HepG2 (cell line): ENCODE measurements around the gene ABHD11. TPM values are rescaled to one million over a fixed set of nuclear protein-coding genes. Genes with fewer than 3 reads are reported as not detected.

Experiments
- ATAC-seq: fragments of 200-7000 bp; cut with Tn5 transposase; 3 replicates; pipeline ENCODE4 v1.9.1; 2020; ENCODE audit warnings: mild to moderate bottlenecking, moderate library complexity
- BruUV-seq: library from RNA; stranded (reverse); fragments of 400-500 nt; replicated peaks from 2 replicates; lab custom pipeline; 2021; lab: Mats Ljungman, UMichigan
- CTCF ChIA-PET: fragments of 300-600 bp; formaldehyde crosslinking; extraction: SDS; loops from one replicate; lab custom pipeline; 2021; ENCODE audit warnings: low total read pairs, inconsistent platforms, low intra/inter-chr PET ratio; lab: Yijun Ruan, JAX
- POLR2A ChIA-PET: fragments of 350-600 bp; sonication (Branson Sonifier 250); formaldehyde crosslinking; loops from one replicate; lab custom pipeline; 2020; ENCODE audit warnings: antibody characterized with exemption, inconsistent platforms; lab: Yijun Ruan, JAX
- DNase-seq: peaks from one replicate; pipeline ENCODE4 v3.0.0-alpha.2; 2015; ENCODE audit warnings: low spot score
- FAIRE-seq: peaks from 3 replicates; lab custom pipeline; 2011; peaks lifted over from hg19 to GRCh38; lab: Jason Lieb, UNC
- H2AFZ ChIP-seq: one replicate; pipeline ENCODE4 v1.6.1; 2011; ENCODE audit warnings: low read length, inconsistent platforms
- H3K27ac ChIP-seq: fragments of 300-600 bp; 3 replicates; pipeline ENCODE4 v1.8.0; 2011; ENCODE audit warnings: mixed run types, mild to moderate bottlenecking, mixed read lengths, low read length, inconsistent platforms; ENCODE audit not compliant: insufficient read depth; ENCODE audit errors: extremely low read length
- H3K27me3 ChIP-seq, 2 experiments: fragments of 200-600 bp in 1 of 2; 2 replicates in 1 of 2; 3 replicates in 1 of 2; pipeline versions ENCODE4 v1.6.0 to v1.8.0; 2011; ENCODE audit warnings: low read length in 2 of 2, mild to moderate bottlenecking in 2 of 2, moderate library complexity in 2 of 2, inconsistent platforms in 1 of 2; ENCODE audit not compliant: insufficient read depth in 2 of 2, control insufficient read depth in 1 of 2
- H3K36me3 ChIP-seq, 2 experiments: fragments of 200-600 bp in 1 of 2; replicated peaks in 1 of 2; 2 replicates in 1 of 2; 3 replicates in 1 of 2; pipeline versions ENCODE4 v1.5.1 to v1.8.0; 2011; ENCODE audit warnings: low read length in 2 of 2, inconsistent platforms in 1 of 2; ENCODE audit not compliant: insufficient read depth in 2 of 2, control insufficient read depth in 1 of 2
- H3K4me1 ChIP-seq: 2 replicates; pipeline ENCODE4 v1.5.1; 2012; ENCODE audit warnings: low read length, inconsistent platforms; ENCODE audit not compliant: insufficient read depth
- H3K4me2 ChIP-seq: 2 replicates; pipeline ENCODE4 v1.6.0; 2011; ENCODE audit warnings: low read depth, low read length, inconsistent platforms
- H3K4me3 ChIP-seq, 3 experiments: fragments of 200-600 bp in 1 of 3; sonication (generic), shearing (Covaris generic) in 1 of 3; replicated peaks in 1 of 3; 2 replicates each; pipeline ENCODE4 v1.5.1; 2011 to 2016; ENCODE audit warnings: low read length in 3 of 3, inconsistent platforms in 2 of 3, low read depth in 2 of 3, mild to moderate bottlenecking in 2 of 3, control low read depth in 1 of 3, mixed read lengths in 1 of 3; ENCODE audit not compliant: insufficient read depth in 1 of 3
- H3K79me2 ChIP-seq: one replicate; pipeline ENCODE4 v1.6.1; 2011; ENCODE audit warnings: low read length, inconsistent platforms; ENCODE audit not compliant: insufficient read depth
- H3K9ac ChIP-seq: 2 replicates; pipeline ENCODE4 v1.6.0; 2011; ENCODE audit warnings: mild to moderate bottlenecking, low read depth, low read length, inconsistent platforms; ENCODE audit not compliant: insufficient read depth
- H3K9me3 ChIP-seq: 2 replicates; pipeline ENCODE4 v1.5.1; 2012; ENCODE audit warnings: mild to moderate bottlenecking, low read length
- H4K20me1 ChIP-seq: 2 replicates; pipeline ENCODE4 v1.6.0; 2011; ENCODE audit warnings: inconsistent platforms, mild to moderate bottlenecking, low read length, moderate library complexity; ENCODE audit not compliant: insufficient read depth
- HOXA5 ChIP-seq: sonication (generic); formaldehyde crosslinking; IDR thresholded peaks from 2 replicates; pipeline ENCODE4 v1.4.0; 2020; ENCODE audit warnings: missing genetic modification reagents
- HOXD1 ChIP-seq: sonication (generic); formaldehyde crosslinking; IDR thresholded peaks from 2 replicates; pipeline ENCODE4 v1.5.0; 2020; ENCODE audit warnings: missing genetic modification reagents
- MEIS2 ChIP-seq: sonication (generic); formaldehyde crosslinking; IDR thresholded peaks from 2 replicates; pipeline ENCODE4 v1.9.0; 2021; ENCODE audit warnings: mild to moderate bottlenecking, missing genetic modification reagents
- PPARG ChIP-seq: conservative IDR thresholded peaks from 2 replicates; pipeline ENCODE4 v1.6.1; 2016; ENCODE audit warnings: missing biosample characterization, missing genetic modification reagents
- RAD21 ChIP-seq: fragments of 450-650 bp; formaldehyde crosslinking; IDR thresholded peaks from 2 replicates; pipeline ENCODE4 v1.5.0; 2020; ENCODE audit warnings: mild to moderate bottlenecking
- ZNF354B ChIP-seq: sonication (generic); formaldehyde crosslinking; IDR thresholded peaks from 2 replicates; pipeline ENCODE4 v1.8.0; 2022; ENCODE audit warnings: mild to moderate bottlenecking, missing genetic modification reagents
- WGBS: methylation state at CpG from one replicate; pipeline ENCODE4 v1.1.6; 2017; ENCODE audit warnings: low lambda C conversion rate; 5-methylcytosine and 5-hydroxymethylcytosine counted together
- in situ Hi-C: cut with HindIII; loops from 2 replicates; pipeline ENCODE4 v1.10.0; 2017; ENCODE audit warnings: low pct_unique_long_range_greater_than_20kb; ENCODE audit not compliant: extremely low pct_ligation_motif_present
- intact Hi-C: fragments of 100-400 bp; cut with micrococcal nuclease; formaldehyde crosslinking; loops from one replicate; pipeline ENCODE4 v1.10.0; 2022; ENCODE audit not compliant: unreplicated experiment
- polyA plus RNA-seq, 8 experiments: library from polyadenylated mRNA; depleted of rRNA in 3 of 8; stranded (reverse) in 7 of 8; unstranded in 1 of 8; fragments of >200 nt; fragmentation: Illumina TruSeq in 4 of 8; extraction: Trizol in 4 of 8; gene quantifications; 2 replicates each; pipeline versions ENCODE4 v1.2.1 to v1.2.3, GENCODE V29; 2011 to 2016; ENCODE audit warnings: low read depth in 4 of 8, missing spikeins in 1 of 8, mixed read lengths in 1 of 8; ENCODE audit not compliant: insufficient read depth in 1 of 8
- total RNA-seq, 5 experiments: library from RNA; depleted of rRNA; stranded (reverse); fragments of >200 nt; fragmentation: Illumina TruSeq; extraction: Trizol; gene quantifications; 2 replicates each; pipeline ENCODE4 v1.2.3, GENCODE V29; 2016; ENCODE audit warnings: low read depth in 1 of 5
- TF ChIP-seq, protein P1 (sequence below): sonication (generic); formaldehyde crosslinking; IDR thresholded peaks from 2 replicates; pipeline ENCODE4 v1.5.0; 2020; ENCODE audit warnings: mild to moderate bottlenecking, low read depth, missing genetic modification reagents, borderline replicate concordance

ABHD11 gene
- total and polyA plus RNA-seq, 2 of the 13 experiments (the other 11 are each of a cell fraction or from before 2014, with no cell fraction given): 7.0 to 8.1 TPM

DNA sequence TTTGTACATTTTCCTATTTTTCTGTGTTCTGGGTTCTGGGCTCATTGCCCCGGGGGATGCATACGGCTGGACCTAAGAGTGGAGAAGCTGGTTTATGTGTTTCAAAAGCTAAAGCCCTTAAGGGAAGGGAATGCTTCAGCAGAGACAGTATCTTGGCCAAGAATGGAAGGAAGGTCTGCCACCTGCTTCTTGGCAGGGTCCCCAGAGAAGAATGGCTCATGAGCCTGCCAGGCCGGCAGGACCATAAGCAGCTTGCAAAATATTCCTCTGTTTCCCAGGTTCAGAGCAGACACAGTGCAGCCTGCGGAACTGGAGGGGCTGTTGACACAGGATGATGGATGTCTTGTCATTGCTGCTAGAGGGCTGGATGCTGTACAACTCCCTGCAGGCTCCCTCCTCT is 7.8 kb upstream of the ABHD11 start:
- peaks cover 35% of the 10 kb centered on the region for H3K4me1 ChIP-seq
- H4K20me1 ChIP-seq: no peaks in the 10 kb centered on the region
- in situ Hi-C loops (no loop called here), intact Hi-C loops (no loop called here)
- H3K79me2 ChIP-seq: no peaks in the 10 kb centered on the region
- H3K9me3 ChIP-seq: no peaks in the 10 kb centered on the region
- H3K4me2 ChIP-seq: no peak overlapping the region
- H2AFZ ChIP-seq: no peak overlapping the region
- ChIA-PET POLR2A (no interaction called here), CTCF (no interaction called here)
- no peak for TF ChIP-seq ZNF354B (CRISPR knock-in tag)
- TF ChIP-seq RAD21 (CRISPR knock-in tag): no peak
- TF ChIP-seq MEIS2 (CRISPR knock-in tag): 0 out of 2 replicates have a peak, but pooled peaks have one; percentile 26
- no peak for TF ChIP-seq PPARG (CRISPR knock-in tag)
- TF ChIP-seq HOXD1 (CRISPR knock-in tag): 0 out of 2 replicates have a peak, but pooled peaks have one; percentile 65
- TF ChIP-seq HOXA5: peak; percentile 59; the same call in 1 of the 2 replicates
- TF ChIP-seq, protein P1, sequence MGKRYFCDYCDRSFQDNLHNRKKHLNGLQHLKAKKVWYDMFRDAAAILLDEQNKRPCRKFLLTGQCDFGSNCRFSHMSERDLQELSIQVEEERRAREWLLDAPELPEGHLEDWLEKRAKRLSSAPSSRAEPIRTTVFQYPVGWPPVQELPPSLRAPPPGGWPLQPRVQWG (CRISPR knock-in tag): no peak
- H3K9ac ChIP-seq: no peak overlapping the region
- WGBS: 13% methylated on average over 4 of the region's 4 CpGs
- H3K27ac ChIP-seq: no peak overlapping the region
- BruUV-seq: no TSS peak
- FAIRE-seq (no peak), ATAC-seq (no peak), DNase-seq (no peak)
- H3K36me3 ChIP-seq: no peaks in the 10 kb centered on the region
- H3K27me3 ChIP-seq: no peaks in the 10 kb centered on the region
- H3K4me3 ChIP-seq: no peak overlapping the region
